OCI-LY3 (cell line): ENCODE results near the gene PHOSPHO1.
"Not testable (repeated sequence)": the region's sequence is repeated elsewhere in the genome, so short reads cannot be mapped to it uniquely, and the experiment has no call there.

Experiments used
- EZH2phosphoT487 ChIP-seq: fragments of 200-600 bp; shearing (Covaris generic); IDR thresholded peaks from 2 replicates; pipeline ENCODE4 v1.6.1; 2018; ENCODE audit warnings: antibody characterized with exemption, mixed run types, low read depth
- TF ChIP-seq, protein P1 (sequence below): fragments of 200-600, 300-600 bp; sonication (generic); IDR thresholded peaks from 2 replicates; pipeline ENCODE4 v1.5.1; 2014; ENCODE audit warnings: antibody characterized with exemption, low read length, low read depth

GRCh38 chr17:49175978-49176377 is 54.6 kb downstream of the PHOSPHO1 start:
- TF ChIP-seq, protein P1, sequence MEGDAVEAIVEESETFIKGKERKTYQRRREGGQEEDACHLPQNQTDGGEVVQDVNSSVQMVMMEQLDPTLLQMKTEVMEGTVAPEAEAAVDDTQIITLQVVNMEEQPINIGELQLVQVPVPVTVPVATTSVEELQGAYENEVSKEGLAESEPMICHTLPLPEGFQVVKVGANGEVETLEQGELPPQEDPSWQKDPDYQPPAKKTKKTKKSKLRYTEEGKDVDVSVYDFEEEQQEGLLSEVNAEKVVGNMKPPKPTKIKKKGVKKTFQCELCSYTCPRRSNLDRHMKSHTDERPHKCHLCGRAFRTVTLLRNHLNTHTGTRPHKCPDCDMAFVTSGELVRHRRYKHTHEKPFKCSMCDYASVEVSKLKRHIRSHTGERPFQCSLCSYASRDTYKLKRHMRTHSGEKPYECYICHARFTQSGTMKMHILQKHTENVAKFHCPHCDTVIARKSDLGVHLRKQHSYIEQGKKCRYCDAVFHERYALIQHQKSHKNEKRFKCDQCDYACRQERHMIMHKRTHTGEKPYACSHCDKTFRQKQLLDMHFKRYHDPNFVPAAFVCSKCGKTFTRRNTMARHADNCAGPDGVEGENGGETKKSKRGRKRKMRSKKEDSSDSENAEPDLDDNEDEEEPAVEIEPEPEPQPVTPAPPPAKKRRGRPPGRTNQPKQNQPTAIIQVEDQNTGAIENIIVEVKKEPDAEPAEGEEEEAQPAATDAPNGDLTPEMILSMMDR: not testable (repeated sequence)
- not testable (repeated sequence) for TF ChIP-seq EZH2phosphoT487
